ENCODE measurements around the gene ZNF536.

DNA sequence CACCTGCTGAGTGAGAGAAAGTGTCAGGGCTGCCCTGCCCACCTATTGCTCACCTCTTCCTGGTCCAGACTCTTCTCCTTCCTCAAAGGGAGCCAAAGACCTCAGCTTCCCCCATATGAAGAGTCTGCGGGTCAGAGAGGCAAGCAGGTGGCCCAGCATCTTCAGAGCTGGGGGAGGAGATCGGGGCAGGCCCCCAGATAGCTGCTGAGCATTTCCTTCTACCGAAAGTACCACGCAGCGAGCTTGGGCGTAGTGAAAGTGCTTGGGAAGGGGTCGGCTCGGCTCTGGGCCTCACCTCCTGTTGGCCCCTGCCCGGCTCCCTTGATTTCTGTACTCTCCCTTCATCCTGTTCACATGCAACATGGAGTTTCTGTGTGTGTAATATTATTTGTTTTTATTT lies 12.2 kb upstream of the ZNF536 start:
- TF ChIP-seq, protein P1, sequence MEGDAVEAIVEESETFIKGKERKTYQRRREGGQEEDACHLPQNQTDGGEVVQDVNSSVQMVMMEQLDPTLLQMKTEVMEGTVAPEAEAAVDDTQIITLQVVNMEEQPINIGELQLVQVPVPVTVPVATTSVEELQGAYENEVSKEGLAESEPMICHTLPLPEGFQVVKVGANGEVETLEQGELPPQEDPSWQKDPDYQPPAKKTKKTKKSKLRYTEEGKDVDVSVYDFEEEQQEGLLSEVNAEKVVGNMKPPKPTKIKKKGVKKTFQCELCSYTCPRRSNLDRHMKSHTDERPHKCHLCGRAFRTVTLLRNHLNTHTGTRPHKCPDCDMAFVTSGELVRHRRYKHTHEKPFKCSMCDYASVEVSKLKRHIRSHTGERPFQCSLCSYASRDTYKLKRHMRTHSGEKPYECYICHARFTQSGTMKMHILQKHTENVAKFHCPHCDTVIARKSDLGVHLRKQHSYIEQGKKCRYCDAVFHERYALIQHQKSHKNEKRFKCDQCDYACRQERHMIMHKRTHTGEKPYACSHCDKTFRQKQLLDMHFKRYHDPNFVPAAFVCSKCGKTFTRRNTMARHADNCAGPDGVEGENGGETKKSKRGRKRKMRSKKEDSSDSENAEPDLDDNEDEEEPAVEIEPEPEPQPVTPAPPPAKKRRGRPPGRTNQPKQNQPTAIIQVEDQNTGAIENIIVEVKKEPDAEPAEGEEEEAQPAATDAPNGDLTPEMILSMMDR (IDR thresholded peaks at IDR 0.05): no peak
- TF ChIP-seq EP300 (IDR thresholded peaks at IDR 0.05): no peak

Data from tibial nerve (tissue), 4 donors.